Suprapubic skin (tissue), 4 donors: ENCODE measurements around the gene XYLT1. TPM values are rescaled to one million over a fixed set of nuclear protein-coding genes. Genes with fewer than 3 reads are reported as not detected.
"Not testable (repeated sequence)": the region's sequence is repeated elsewhere in the genome, so short reads cannot be mapped to it uniquely, and the experiment has no call there.

ENCODE experiments used
- DNase-seq, 2 donors: peaks; one replicate each; pipeline ENCODE4 v3.0.0-alpha.2; 2019; ENCODE audit warnings: low spot score in 2 of 2
- H3K27ac ChIP-seq: fragments of 200-600 bp; sonication (generic); one replicate; pipeline ENCODE4 v1.5.1; 2019
- H3K27me3 ChIP-seq: fragments of 200-600 bp; sonication (generic); one replicate; pipeline ENCODE4 v1.5.1; 2019
- H3K36me3 ChIP-seq: fragments of 200-600 bp; sonication (generic); one replicate; pipeline ENCODE4 v1.5.1; 2019
- H3K4me1 ChIP-seq: fragments of 200-600 bp; sonication (generic); one replicate; pipeline ENCODE4 v1.5.1; 2019
- H3K4me3 ChIP-seq: fragments of 200-600 bp; sonication (generic); one replicate; pipeline ENCODE4 v1.5.1; 2019; ENCODE audit warnings: mild to moderate bottlenecking
- H3K9me3 ChIP-seq: fragments of 200-600 bp; sonication (generic); one replicate; pipeline ENCODE4 v1.5.1; 2019
- CTCF ChIP-seq, 2 donors: fragments of 200-600 bp in 1 of 2; fragments of 450-650 bp in 1 of 2; sonication (generic) in 1 of 2; IDR thresholded peaks; one replicate each; pipeline ENCODE4 v1.5.1; 2016 to 2019; ENCODE audit warnings: antibody characterized with exemption in 2 of 2, mild to moderate bottlenecking in 1 of 2, moderate library complexity in 1 of 2
- EP300 ChIP-seq: sonication (generic); formaldehyde crosslinking; IDR thresholded peaks from one replicate; pipeline ENCODE4 v1.6.1; 2017; ENCODE audit warnings: antibody characterized with exemption
- POLR2A ChIP-seq, 2 donors: fragments of 450-650 bp; IDR thresholded peaks; one replicate each; pipeline ENCODE4 v1.6.1; 2017; ENCODE audit warnings: antibody characterized with exemption in 2 of 2, mild to moderate bottlenecking in 2 of 2, moderate library complexity in 2 of 2
- POLR2AphosphoS5 ChIP-seq, 3 donors: sonication (generic); formaldehyde crosslinking; IDR thresholded peaks; one replicate each; pipeline ENCODE4 v1.6.1; 2017; ENCODE audit warnings: antibody characterized with exemption in 3 of 3
- WGBS: methylation state at CpG from one replicate; pipeline ENCODE4 v1.1.5; 2018; 5-methylcytosine and 5-hydroxymethylcytosine counted together
- total RNA-seq, 4 donors: library from RNA; depleted of rRNA; stranded (reverse); fragments of >200 nt; gene quantifications; one replicate each; pipeline ENCODE4 v1.1.0, GENCODE V29; 2016

The XYLT1 gene
- total RNA-seq, 4 donors from 2014 or later: 23.5 to 30.6 (median 25.7) TPM

GRCh38 chr16:17512636-17513220 lies 42.0 kb upstream of the XYLT1 start:
- WGBS: 46% methylated on average over 6 of the region's 6 CpGs
- Histone ChIP-seq H3K4me3 (no peak overlapping the region), H3K36me3 (no peaks in the 10 kb centered on the region), H3K27me3 (no peaks in the 10 kb centered on the region), H3K4me1 (peaks cover 2% of the 10 kb centered on the region), H3K27ac (no peak overlapping the region), H3K9me3 (no peaks in the 10 kb centered on the region)
- no peak for DNase-seq
- TF ChIP-seq POLR2AphosphoS5 (IDR thresholded peaks at IDR 0.05) (no peak), CTCF (IDR thresholded peaks at IDR 0.05) (no peak), POLR2A (IDR thresholded peaks at IDR 0.05) (no peak), EP300 (no peak)

- Histone ChIP-seq H3K27ac (no peak overlapping the region), H3K4me1 (peaks cover 2% of the 10 kb centered on the region)
- no peak for DNase-seq
Observed at GRCh38 chr16:17511340-17511739, 40.6 kb upstream of the XYLT1 start.

GRCh38 chr16:17510567-17510966 lies 39.8 kb upstream of the XYLT1 start:
- TF ChIP-seq CTCF (IDR thresholded peaks at IDR 0.05): no peak
- no peak for TF ChIP-seq EP300
- no peak for TF ChIP-seq POLR2A (IDR thresholded peaks at IDR 0.05)
- no peak for TF ChIP-seq POLR2AphosphoS5 (IDR thresholded peaks at IDR 0.05)
- H3K27ac ChIP-seq: no peak overlapping the region
- WGBS: 89% methylated on average over 3 of the region's 3 CpGs
- H3K4me3 ChIP-seq: no peak overlapping the region
- peaks cover 2% of the 10 kb centered on the region for H3K4me1 ChIP-seq
- H3K9me3 ChIP-seq: no peaks in the 10 kb centered on the region
- DNase-seq: no peak
- no peaks in the 10 kb centered on the region for H3K27me3 ChIP-seq
- H3K36me3 ChIP-seq: no peaks in the 10 kb centered on the region

More at GRCh38 chr16:17511340-17511739, 40.6 kb upstream of the XYLT1 start:
- Histone ChIP-seq H3K4me3 (no peak overlapping the region), H3K36me3 (no peaks in the 10 kb centered on the region), H3K9me3 (no peaks in the 10 kb centered on the region), H3K27me3 (no peaks in the 10 kb centered on the region)
- TF ChIP-seq CTCF (IDR thresholded peaks at IDR 0.05) (no peak), EP300 (no peak), POLR2AphosphoS5 (IDR thresholded peaks at IDR 0.05) (no peak), POLR2A (IDR thresholded peaks at IDR 0.05) (no peak)

GRCh38 chr16:17509194-17509593 lies 38.4 kb upstream of the XYLT1 start:
- no peaks in the 10 kb centered on the region for H3K27me3 ChIP-seq
- no peak for TF ChIP-seq POLR2AphosphoS5 (IDR thresholded peaks at IDR 0.05)
- no peak for TF ChIP-seq CTCF (IDR thresholded peaks at IDR 0.05)
- TF ChIP-seq EP300: no peak
- no peak for TF ChIP-seq POLR2A (IDR thresholded peaks at IDR 0.05)

GRCh38 chr16:17508303-17508702 lies 37.5 kb upstream of the XYLT1 start:
- no peak overlapping the region for H3K27ac ChIP-seq
- no peak for TF ChIP-seq EP300
- TF ChIP-seq POLR2AphosphoS5 (IDR thresholded peaks at IDR 0.05): no peak
- TF ChIP-seq CTCF (IDR thresholded peaks at IDR 0.05): no peak
- no peak for TF ChIP-seq POLR2A (IDR thresholded peaks at IDR 0.05)
- H3K4me1 ChIP-seq: peaks cover 2% of the 10 kb centered on the region
- H3K9me3 ChIP-seq: no peaks in the 10 kb centered on the region
- no peak for DNase-seq
- no peak overlapping the region for H3K4me3 ChIP-seq
- WGBS: 91% methylated on average over 9 of the region's 9 CpGs
- no peaks in the 10 kb centered on the region for H3K36me3 ChIP-seq
- H3K27me3 ChIP-seq: no peaks in the 10 kb centered on the region

More at GRCh38 chr16:17509194-17509593, 38.4 kb upstream of the XYLT1 start:
- H3K4me1 ChIP-seq: peaks cover 2% of the 10 kb centered on the region
- WGBS: 70% methylated on average over 3 of the region's 3 CpGs
- no peaks in the 10 kb centered on the region for H3K9me3 ChIP-seq
- H3K4me3 ChIP-seq: no peak overlapping the region
- no peak overlapping the region for H3K27ac ChIP-seq
- H3K36me3 ChIP-seq: no peaks in the 10 kb centered on the region
- DNase-seq: no peak

GRCh38 chr16:17507516-17507915 lies 36.8 kb upstream of the XYLT1 start:
- H3K27ac ChIP-seq, H3K36me3 ChIP-seq, H3K4me1 ChIP-seq, H3K27me3 ChIP-seq, H3K4me3 ChIP-seq, DNase-seq, H3K9me3 ChIP-seq: not testable (repeated sequence)
- 77% methylated on average over 8 of the region's 8 CpGs for WGBS

GRCh38 chr16:17505828-17506227 lies 35.1 kb upstream of the XYLT1 start:
- H3K4me1 ChIP-seq, H3K36me3 ChIP-seq, H3K27me3 ChIP-seq, H3K4me3 ChIP-seq, H3K27ac ChIP-seq, DNase-seq, H3K9me3 ChIP-seq: not testable (repeated sequence)
- 88% methylated on average over 10 of the region's 26 CpGs for WGBS
